ENCODE results near the gene PLTP.

- TF ChIP-seq CTCF (IDR thresholded peaks at IDR 0.05 in 2 of 3, conservative IDR thresholded peaks at IDR 0.05 in 1 of 3; ENCODE audit: borderline replicate concordance in 1 of 3, insufficient read depth in 1 of 3, low read depth in 2 of 3, low read length in 2 of 3) (no peak), POLR2A (IDR thresholded peaks at IDR 0.05; ENCODE audit: borderline replicate concordance, extremely low read depth, insufficient read depth, insufficient read length) (no peak), TCF7L2 (IDR thresholded peaks at IDR 0.05; ENCODE audit: borderline replicate concordance, extremely low read depth, insufficient read depth, insufficient read length) (no peak), EZH2 (IDR thresholded peaks at IDR 0.05) (no peak), FOSL1 (IDR thresholded peaks at IDR 0.05; ENCODE audit: low read depth) (no peak)
These were observed 46.6 kb upstream of the PLTP start for GRCh38 chr20:45958593-45958992.

Measured in HCT116 (cell line).